ENCODE measurements around the gene DPYD.
A peak's percentile ranks its signal among the peaks of the same experiment; 100 is the strongest.

The DPYD gene

DNA sequence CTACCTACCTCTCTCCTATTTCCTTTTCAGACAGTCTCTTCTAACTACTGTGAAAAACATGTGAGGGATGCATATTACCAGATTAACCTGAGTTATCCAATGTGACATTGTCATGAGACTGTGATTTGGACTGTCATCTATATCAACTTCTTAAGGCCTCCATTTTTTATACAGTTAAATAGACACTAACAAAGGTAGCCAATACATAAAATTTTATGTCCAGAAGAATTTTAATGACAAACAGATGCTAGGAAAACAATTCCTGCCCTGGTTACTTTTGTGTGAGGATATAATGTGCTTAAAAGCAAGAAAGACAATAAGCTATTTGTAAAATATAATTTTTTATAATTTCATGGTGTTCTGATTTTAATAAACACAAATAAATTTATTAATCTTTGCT lies 136.2 kb downstream of the DPYD start:
- DNase-seq (ENCODE audit: low read depth): no peak

DNA sequence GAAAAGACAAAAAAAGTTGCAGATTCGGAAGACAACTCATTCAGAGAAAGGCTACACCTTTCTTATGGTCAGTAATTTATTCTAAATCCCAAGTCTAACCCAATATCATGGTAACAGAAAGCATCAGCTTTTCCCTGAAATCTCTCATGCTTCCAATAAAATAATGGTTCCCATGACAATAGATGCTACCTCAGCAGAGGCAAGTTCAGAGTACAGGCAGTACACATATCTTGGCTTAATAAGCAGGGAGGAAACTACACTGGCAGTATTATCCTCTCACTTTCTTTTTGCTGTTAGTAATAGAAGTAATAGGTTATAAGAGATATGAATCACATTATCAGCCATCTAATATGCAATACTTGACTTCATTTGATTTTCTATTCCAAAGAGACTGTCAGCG lies 137.1 kb downstream of the DPYD start:
- no peak for DNase-seq (ENCODE audit: low read depth)

DNA sequence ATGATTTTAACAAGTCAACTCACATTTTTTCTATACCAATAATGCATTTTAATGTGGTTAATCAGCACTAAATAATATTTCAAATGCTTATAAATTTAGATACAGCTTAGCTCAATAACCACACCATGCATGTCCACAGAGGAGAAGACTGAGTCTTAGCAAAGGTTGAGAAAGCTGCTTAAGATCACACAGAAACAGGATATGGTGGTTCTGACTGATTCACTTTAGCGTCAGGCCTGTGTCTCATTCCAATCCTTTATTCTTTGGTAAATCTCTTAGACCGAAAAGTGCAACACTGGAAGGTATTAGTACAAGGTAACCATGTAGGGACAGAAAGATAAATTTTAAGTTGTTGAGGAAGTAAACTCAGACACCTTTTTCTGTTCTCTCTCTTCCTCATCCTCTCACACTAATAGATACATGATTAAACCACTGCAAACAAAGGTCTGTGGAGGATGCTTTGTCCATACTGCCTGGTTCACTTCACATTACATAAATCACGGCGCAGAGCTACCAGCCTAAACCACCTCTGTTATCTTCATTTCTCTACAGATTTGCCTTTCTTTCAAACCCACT lies 139.0 kb downstream of the DPYD start:
- DNase-seq (ENCODE audit: low read depth): peak; percentile 32

DNA sequence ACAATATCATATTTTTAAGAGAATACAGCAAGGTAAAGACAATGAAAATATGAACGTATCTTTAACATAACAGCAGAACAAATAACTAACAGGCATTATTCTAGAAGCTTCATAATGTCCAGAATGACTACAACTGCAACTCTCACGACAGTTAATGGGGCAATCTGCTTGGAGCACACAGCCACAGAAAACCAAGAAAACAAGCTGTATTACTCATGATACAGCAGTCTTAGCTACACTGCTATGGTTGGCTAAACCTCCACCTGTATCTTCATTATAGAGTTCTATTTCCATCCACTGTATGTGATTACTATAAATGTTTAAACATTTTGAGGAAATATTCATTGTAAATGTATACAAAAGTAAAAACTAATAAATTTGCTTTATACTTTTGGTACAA lies 139.9 kb downstream of the DPYD start:
- DNase-seq (ENCODE audit: low read depth): no peak

DNA sequence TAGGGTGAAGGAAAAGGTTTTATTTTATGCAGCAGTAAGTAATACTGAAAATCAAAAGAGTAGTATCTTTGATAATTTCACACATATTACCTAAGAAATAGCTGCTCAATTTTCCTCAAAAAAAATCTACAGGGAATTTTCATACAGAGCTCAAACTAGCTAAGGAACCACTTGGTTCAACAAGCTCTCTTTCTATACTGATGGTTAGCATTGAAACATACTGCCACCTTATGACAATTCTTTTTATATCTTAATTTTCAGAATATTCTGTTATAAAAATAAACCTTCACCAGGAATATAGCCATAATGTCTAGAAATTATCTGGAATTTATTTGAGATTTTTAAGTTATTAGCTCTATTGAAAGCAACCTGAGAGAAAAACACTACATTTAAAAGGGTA lies 142.1 kb downstream of the DPYD start:
- no peak for DNase-seq (ENCODE audit: low read depth)

DNA sequence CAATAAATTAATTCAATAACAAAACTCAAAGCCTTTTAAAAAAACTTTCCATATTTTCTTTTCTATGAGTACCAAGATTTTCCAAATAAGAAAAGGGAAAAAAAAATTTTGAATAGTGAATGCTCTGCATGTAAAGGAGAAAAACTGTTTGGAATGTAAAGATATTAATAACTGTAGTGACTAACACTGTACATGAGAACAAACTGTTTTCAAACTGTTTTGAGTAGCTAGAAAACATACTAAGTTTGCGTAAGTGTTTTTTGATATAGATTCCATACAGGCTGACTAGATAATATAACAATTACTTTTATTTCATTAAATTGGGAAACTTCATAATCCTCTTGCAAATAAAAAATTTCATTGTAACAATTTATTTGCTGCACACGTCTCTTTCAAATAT lies 150.5 kb downstream of the DPYD start:
- no peak for DNase-seq (ENCODE audit: low read depth)

DNA sequence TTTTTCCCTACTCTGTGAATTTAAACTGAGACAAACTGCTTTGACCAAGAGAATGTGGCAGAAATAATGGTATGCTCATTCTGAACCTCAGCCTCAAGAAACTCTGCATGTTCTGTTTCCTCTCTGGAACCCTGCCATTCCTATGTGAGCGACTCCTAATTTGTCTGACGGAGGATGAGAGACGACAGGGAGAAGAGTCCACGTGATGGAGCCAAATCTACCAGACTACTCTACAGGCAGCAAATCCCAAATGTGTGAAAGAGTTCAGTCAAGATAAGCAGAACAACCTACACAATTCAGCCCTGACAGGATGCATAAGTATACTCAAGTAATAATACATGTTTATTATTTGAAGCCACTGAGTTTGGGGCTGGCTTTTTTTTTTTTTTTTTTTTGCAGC lies 153.5 kb downstream of the DPYD start:
- DNase-seq (ENCODE audit: low read depth): no peak

DNA sequence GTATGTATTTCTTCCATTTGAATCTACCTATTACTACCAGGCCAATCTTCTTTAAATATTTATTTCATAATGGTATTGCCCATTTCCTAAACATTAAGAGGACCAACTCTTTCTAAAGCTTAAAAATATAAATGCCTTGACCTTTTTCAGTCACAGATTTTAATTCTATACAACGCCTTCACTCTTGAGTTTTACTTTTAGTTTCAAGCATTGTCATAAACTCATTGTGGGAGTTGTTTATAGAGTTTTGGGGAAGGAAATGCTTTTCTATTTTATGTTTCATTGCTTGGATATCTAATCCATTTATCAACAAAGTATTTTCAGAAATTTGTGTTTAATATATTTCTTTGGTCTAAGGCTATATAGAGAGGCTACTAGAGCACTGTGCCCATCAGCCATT lies 155.8 kb downstream of the DPYD start:
- no peak for DNase-seq (ENCODE audit: low read depth)

DNA sequence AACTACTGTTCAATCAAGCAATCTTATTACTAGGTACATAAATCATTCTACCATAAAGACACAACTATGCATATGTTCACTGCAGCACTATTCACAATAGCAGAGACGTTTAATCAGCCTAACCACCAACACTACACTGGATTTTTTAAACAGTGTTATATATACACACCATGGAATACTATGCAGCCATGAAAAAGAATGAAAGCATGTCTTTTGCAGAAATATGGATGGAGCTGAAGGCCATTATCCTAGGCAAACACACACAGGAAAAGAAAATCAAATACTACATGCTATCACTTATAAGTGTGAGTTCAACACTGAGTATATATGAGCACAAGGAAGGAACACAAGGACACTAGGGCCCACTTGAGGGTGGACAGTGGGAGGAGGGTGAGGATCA lies 159.2 kb downstream of the DPYD start:
- DNase-seq (ENCODE audit: low read depth): no peak

DNA sequence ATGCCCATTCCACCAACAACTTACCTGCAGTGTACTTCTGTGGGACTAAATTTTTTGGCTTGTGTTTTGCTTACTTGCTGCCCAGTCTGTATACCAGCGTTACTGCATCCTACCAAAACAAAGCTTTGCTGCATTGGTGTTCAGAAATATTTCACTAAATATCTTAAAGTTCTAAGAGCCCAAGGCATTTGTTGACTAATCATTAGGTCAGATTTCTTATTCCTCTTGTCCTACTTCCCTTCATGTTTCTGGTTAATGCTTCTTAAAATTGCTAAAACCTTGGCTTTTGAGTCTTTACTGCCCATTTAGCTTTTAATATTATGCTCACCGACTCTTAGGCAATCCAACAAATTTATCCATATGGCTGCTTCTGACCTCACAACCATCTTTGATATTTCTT lies 161.8 kb downstream of the DPYD start:
- peak; percentile 64 for DNase-seq (ENCODE audit: low read depth)

DNA sequence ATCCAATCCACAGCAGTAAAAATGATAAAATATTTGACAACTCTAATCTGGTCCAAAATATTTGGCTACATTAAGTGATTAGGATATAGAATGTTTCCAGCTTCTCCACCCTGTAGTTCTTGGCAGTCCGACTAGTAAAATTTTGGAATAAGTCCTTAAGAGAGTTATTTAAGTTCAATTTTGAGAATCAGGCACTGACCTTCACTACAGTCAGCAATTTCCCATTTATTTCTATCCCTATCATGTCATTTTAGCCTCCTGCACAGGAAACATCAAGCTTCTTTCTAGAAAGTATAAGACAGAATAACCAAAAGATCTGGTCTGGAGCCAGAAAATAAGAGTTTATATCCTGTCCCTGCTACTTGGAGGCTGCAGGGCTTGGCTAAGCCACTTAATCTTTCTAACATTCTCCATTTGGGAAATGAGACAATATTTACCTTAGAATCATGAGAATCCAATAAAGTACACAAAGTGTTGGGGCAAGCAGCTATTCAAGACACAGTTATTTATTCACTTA lies 162.2 kb downstream of the DPYD start:
- no peak for DNase-seq (ENCODE audit: low read depth)

DNA sequence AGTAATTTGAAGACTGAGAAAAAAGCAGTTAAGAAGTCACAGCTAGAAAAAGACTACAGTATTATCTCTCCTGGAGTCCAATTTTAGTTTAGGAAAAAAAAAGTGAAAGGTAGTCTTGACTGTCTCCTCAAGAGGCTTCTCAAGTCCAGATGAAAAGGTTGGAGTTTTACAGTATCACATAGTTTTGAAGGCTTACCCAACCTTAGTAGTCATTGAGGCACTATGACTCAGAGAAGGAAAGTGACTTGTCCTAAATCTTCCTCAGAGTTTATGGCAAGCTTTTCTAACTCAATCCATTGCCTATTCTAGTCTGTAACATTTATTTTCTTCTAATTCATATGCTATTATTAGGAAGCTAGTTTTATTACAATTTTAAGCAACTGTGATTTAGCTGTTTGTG lies 174.9 kb downstream of the DPYD start:
- peak; percentile 69 for DNase-seq (ENCODE audit: low read depth)

DNA sequence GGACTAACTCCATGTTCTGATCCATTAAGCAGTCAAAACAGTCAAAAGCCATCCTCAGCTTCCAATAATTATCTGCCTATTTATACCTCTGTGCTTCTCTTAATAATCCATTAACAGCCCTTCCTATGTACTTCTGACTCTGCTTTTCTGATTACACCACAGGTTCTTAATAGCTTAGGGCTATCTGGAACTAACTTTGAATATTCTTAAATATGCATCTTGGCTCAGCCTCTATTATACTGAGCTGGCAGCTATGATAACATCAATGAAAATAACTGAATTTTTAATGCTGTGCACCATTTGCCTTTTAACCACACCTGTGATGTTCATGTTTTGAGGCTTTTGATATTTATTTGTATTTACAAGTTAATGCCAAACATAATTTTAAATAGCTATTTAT lies 175.9 kb downstream of the DPYD start:
- no peak for DNase-seq (ENCODE audit: low read depth)

DNA sequence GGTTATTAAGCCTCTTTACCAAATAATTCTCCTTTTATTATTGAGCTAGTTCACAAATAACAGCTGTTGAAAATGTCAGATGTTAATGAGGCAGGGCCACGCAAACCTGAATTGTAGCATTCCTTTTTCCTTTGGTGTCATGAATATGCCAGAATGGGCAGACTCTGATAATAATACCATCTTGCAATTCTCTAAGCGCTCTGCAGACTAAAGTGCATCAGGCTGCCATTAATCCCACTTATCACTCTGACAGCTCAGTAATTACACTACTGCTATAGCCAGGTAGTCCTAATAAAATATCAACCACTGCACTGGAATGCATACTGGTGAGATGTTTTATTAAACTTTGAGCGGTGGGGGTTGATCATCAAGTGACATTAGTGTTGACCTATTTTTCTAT lies 177.7 kb downstream of the DPYD start:
- no peak for DNase-seq (ENCODE audit: low read depth)

DNA sequence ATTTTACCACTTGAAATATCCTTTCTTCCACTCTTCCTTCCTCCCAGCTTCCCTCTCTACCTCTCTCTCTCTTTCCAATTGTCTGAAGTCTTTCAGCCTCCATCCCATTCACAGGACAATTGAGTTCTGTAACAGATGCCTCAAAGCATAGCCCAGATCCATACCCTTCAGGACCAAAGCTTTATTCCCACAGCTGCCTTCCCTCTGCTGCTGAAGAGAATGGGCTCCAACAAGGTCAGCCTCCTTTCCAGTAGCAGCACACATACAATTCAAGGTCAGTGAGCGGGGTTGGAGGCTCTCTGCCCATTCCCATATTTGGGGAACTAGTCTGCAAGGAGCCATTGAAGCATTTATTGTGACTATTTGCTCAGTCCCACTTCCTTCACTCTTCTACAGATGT lies 179.9 kb downstream of the DPYD start:
- no peak for DNase-seq (ENCODE audit: low read depth)

DNA sequence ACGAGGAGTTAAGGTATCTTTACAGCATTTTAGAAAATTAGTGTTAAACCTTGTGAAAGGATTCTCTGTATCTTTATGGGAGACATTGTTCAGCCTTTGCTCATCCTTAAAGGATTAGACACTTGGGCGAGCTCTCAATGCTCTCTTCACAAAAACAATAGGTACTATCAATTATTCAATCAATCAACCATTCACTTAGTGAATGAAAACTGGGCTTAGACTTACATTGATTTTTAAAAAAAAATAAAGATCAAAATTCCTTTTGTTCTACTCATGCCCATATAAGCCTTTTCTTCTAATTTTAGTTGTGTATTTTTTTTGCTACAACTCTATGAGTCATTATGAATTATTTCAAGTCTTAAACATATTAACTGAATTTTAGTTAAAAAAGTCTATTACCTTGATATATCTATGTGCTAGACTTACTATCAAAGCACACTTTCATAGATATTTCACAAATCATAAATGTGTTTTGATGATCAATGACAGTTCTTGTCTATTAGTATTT lies 181.2 kb downstream of the DPYD start:
- peak; percentile 49 for DNase-seq (ENCODE audit: low read depth)

DNA sequence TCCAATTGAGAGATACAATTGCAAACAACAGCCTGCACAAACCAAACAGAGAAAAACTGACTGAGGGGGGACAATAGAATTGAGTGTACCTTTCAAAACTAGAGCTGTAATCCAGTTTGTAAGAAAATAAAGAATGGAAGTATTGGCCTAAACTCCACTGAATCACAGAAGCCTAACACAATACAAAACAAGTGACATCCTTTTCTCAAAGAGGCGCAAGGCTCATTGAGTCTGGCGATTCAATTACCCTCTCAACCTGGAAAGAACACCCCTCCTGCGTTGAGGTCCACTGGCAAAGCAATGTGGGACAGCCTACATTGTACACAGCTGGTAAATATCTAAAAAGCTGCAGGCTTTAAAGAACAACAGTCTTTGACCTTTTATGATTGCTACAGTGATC lies 182.6 kb downstream of the DPYD start:
- no peak for DNase-seq (ENCODE audit: low read depth)

DNA sequence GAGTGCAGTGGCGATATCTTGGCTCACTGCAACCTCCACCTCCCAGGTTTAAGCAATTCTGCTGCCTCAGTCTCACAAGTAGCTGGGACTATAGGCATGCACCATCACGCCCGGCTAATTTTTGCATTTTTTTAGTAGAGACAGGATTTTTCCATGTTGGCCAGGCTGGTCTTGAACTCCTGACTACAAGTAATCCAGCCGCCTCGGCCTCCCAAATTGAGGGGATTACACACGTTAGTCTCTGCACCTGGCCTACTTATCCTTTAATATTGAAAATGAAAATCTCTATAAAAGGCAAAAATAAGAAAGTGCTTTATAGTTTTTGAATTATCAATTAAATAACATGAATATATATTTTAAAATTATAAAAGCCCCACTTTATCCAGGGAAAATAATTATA lies 190.6 kb downstream of the DPYD start:
- no peak for DNase-seq (ENCODE audit: low read depth)

DNA sequence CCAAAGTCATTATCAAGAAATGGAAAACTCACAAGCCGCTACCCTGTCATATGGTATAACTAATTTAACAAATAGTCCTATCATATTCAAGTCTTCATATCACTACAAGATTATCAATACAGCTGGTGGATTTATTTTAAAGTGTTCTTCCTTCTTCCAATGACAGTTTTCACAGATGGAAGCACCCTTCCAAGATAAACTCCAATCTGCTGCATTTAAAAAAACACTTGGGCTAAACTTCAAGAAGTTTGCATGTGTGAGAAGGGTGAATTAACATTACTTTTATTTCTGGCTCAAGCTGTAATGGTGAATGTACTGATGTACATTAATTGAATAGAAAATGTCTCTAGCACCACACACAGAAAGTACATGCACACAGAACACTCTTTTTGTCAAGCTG lies 192.4 kb downstream of the DPYD start:
- DNase-seq (ENCODE audit: low read depth): no peak

DNA sequence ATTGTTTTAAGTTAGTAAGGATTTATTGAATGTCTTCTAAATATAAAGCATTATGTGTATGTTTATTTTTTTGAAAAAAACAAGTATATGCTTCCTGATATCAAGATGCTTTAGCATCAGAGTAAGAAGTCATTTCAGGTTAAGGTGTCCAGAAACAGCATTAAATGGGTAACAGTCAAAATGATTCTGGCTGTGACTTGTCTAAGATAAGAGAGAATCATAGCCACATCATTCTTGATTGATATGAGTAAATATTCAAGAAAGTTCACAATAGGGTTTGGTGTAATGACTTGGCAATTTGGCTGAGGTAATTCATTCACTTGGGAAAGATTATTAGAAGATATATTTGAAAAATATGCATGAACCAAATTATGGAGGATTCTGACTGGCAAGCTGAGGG lies 193.8 kb downstream of the DPYD start:
- no peak for DNase-seq (ENCODE audit: low read depth)

DNA sequence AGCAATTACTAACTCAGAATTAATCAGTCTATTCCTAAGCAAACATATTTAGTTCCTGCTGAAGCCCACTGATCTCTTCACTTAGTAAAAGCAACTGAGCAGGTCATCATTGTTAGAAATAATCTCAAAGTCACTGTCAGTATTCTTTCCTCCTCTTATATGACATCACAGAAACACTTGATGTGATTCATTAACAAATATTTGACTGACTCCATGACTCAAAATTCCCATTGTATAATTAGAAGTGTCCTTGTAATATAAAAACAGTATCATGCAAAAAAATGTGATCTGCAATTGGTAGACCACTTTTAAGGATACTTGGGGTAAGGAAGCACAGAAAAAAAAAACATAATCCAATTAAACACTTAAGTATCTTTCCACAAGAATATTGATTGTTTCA lies 194.4 kb downstream of the DPYD start:
- peak; percentile 36 for DNase-seq (ENCODE audit: low read depth)

DNA sequence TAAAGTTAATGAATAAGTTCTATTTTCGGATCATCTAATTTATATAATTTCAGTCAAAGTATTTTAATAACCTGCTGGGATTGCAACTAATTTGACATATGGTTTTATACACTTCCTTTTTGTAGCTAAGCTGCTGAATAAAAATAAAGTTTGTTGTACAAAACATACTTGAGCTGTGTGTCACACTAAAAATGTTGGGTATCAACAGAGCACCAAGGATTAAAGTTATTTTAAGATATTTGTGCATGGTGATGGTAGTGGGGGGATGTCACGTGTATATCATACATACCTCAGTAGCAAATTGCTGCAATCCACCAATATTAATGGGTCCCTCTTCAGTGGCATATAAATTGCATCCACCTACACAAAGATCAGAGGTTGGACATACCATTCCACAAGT lies 199.6 kb downstream of the DPYD start:
- DNase-seq (ENCODE audit: low read depth): no peak

DNA sequence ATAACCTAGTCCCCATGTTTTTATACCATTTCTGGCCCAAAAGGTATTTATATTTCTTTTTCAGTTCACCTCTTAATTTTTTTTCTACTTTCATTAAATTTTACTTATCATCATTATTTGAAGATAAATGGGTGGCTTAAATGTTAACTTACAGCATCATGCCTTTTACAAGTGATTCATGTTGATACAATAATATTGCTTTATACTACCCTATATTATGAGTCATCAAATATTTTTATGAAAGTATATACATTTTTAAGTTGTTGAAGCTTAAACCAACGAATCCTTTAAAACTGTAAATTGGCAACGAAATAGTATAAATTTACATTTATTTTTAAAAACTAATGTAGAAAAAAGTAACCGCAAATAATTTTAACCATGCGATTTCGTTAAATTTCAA lies 207.9 kb downstream of the DPYD start:
- no peak for DNase-seq (ENCODE audit: low read depth)

DNA sequence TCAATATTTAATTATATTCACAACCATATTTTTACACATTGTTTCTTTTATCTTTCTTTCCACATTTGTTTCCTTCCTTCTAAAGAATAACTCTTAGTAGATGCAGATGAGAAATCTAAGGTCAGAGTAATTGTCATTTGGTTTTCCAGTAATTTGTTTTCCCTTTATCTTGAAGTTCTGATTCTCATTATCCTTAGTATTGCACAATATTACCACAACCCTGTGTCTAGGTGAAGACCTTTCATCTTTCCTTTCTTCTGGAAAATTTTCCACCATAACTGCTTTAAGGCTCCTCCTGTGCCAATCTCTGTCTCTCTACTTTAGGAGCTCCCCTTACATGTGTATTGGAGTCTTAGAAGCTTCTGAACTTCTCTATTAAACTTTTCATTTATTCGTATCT lies 209.0 kb downstream of the DPYD start:
- DNase-seq (ENCODE audit: low read depth): no peak

DNA sequence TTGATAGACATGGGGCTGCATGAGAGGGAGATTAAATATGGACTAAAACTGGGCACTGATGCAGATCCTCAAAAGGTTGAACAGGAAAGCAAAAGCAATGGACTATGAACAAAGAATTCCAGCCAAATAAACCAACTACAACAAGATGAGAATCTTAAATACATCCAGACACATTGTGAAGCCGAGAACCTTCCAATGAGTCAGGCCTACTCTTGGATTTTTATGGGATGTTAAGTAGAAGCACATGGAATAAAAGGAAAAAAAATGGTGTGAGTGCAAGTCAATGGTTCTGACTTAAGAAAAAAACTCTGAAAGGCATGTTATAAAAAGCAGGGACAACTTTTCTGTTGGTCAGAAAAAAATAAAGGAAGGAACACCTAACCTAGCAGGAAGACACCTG lies 227.2 kb downstream of the DPYD start:
- no peak for DNase-seq (ENCODE audit: low read depth)

Measured in ELR (cell line).